ENCODE data around the gene CNTN4.

Gene CNTN4

DNA sequence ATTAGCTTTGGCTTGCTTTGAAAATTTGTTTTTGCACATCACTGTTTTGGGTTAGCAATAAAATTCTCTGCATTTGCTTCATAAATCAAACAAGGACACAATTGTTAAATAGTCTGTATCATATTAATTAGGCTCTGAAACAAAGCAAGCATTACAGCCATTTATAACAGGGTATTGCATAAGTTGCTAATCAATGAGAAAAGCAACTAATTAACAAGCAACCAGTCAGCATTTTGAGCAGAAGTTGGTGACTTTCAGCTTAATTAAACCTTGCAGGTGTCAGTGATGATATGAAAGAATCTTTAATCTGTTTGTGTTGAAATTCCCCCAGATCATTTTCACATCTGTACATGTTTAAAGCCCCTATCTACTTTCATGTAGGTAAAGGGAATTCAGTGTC lies 516.4 kb downstream of the CNTN4 start:
- no peaks in the 10 kb centered on the region for H3K36me3 ChIP-seq (ENCODE audit: control insufficient read depth, insufficient read depth, low read length)
- no peak overlapping the region for H3K4me3 ChIP-seq (ENCODE audit: low read depth, low read length)
- no peaks in the 10 kb centered on the region for H3K4me1 ChIP-seq (ENCODE audit: control insufficient read depth, insufficient read depth, low read length)
- no peaks in the 10 kb centered on the region for H3K9me3 ChIP-seq (ENCODE audit: control insufficient read depth, insufficient read depth, low read length)
- no peaks in the 10 kb centered on the region for H3K27me3 ChIP-seq (ENCODE audit: control insufficient read depth, insufficient read depth, low read length)
- H3K9ac ChIP-seq (ENCODE audit: low read depth, low read length): no peak overlapping the region

DNA sequence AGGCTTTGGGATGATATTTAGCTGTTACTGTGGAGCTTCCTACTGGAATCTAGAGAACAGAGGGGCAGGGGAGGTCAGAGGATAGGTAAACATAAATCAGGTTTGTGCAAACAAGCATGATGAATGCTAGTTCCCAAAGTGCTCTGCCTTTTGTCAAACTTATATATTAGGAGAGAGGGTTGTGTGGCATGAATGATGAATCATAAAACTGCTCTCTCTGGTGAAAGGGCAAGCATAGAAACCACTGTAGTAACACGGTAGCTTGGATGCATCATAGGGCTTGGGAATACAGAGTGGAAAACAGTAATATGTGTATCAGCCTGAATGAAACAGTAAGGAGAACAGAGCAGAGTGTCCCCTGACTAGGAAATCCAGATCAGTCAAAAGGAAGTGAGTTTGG lies 524.8 kb downstream of the CNTN4 start:
- H3K36me3 ChIP-seq (ENCODE audit: control insufficient read depth, insufficient read depth, low read length): no peaks in the 10 kb centered on the region
- H3K4me1 ChIP-seq (ENCODE audit: control insufficient read depth, insufficient read depth, low read length): no peaks in the 10 kb centered on the region
- H3K4me3 ChIP-seq (ENCODE audit: low read depth, low read length): no peak overlapping the region
- no peaks in the 10 kb centered on the region for H3K9me3 ChIP-seq (ENCODE audit: control insufficient read depth, insufficient read depth, low read length)
- no peaks in the 10 kb centered on the region for H3K27me3 ChIP-seq (ENCODE audit: control insufficient read depth, insufficient read depth, low read length)
- no peak overlapping the region for H3K9ac ChIP-seq (ENCODE audit: low read depth, low read length)

DNA sequence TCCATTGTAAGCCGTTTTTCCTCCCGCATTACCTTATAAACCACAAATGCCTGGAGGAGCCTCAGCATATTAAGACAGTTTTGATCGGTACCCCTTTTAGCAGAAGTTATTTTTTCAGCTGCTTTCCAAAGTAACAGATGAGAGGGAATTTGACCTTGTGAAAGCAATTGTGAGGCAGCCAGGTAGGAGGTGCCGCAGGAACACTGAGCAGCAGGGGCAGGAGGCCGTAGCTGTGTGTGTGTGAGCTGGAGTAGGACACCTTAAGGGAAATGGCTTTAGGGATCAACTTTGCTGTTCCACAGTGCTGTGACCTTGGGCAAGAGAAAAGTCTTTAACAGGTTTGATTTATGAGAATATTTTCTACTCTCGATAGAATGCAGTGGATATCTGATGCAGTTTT lies 529.5 kb downstream of the CNTN4 start:
- H3K36me3 ChIP-seq (ENCODE audit: control insufficient read depth, insufficient read depth, low read length): no peaks in the 10 kb centered on the region
- H3K9me3 ChIP-seq (ENCODE audit: control insufficient read depth, insufficient read depth, low read length): no peaks in the 10 kb centered on the region
- H3K4me1 ChIP-seq (ENCODE audit: control insufficient read depth, insufficient read depth, low read length): no peaks in the 10 kb centered on the region
- no peaks in the 10 kb centered on the region for H3K27me3 ChIP-seq (ENCODE audit: control insufficient read depth, insufficient read depth, low read length)
- H3K9ac ChIP-seq (ENCODE audit: low read depth, low read length): no peak overlapping the region
- no peak overlapping the region for H3K4me3 ChIP-seq (ENCODE audit: low read depth, low read length)

DNA sequence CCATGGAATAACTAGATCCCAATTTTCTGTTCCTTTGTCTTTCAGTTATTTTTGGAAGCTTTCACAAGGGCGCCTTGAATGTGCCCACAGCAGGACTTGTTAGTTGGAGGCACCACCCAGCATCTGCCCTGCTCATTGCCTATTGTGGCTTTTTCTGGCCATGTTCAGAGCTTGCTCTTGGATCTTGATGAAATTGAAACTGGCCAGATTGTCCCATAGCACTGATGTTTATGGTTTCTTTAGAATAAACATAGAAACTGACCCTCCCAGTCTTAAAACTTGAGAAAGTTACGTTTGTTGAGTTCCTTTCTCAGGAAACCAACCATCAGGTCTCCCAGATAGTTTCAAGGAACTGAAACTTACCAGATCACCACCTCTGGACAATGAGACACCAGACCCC lies 536.8 kb downstream of the CNTN4 start:
- Histone ChIP-seq H3K36me3 (ENCODE audit: control insufficient read depth, insufficient read depth, low read length) (no peaks in the 10 kb centered on the region), H3K9ac (ENCODE audit: low read depth, low read length) (no peak overlapping the region), H3K4me1 (ENCODE audit: control insufficient read depth, insufficient read depth, low read length) (no peaks in the 10 kb centered on the region)

DNA sequence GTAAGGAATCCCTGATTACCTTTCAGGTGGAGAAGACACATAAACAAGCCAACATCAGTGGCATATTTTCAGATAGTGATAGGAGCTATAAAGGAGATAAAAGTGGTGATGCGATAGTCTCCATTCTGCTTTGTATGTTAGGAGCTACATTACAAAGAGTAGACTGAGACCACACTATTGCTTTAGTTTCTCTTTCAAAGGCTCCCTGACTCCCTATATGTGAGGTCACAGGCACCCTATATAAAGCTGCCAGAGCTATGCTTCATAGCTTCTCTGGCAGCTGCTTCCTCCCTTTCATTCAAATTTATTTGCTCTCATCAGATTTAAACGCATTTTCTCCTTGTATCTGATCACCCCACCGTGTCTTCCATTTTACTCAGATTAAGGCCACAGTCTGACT lies 544.9 kb downstream of the CNTN4 start:
- Histone ChIP-seq H3K4me3 (ENCODE audit: low read depth, low read length) (no peak overlapping the region), H3K4me1 (ENCODE audit: control insufficient read depth, insufficient read depth, low read length) (no peaks in the 10 kb centered on the region), H3K27me3 (ENCODE audit: control insufficient read depth, insufficient read depth, low read length) (no peaks in the 10 kb centered on the region), H3K9ac (ENCODE audit: low read depth, low read length) (no peak overlapping the region), H3K9me3 (ENCODE audit: control insufficient read depth, insufficient read depth, low read length) (no peaks in the 10 kb centered on the region), H3K36me3 (ENCODE audit: control insufficient read depth, insufficient read depth, low read length) (no peaks in the 10 kb centered on the region)

More for the DNA sequence above, 536.8 kb downstream of the CNTN4 start:
- no peaks in the 10 kb centered on the region for H3K9me3 ChIP-seq (ENCODE audit: control insufficient read depth, insufficient read depth, low read length)
- H3K4me3 ChIP-seq (ENCODE audit: low read depth, low read length): no peak overlapping the region
- no peaks in the 10 kb centered on the region for H3K27me3 ChIP-seq (ENCODE audit: control insufficient read depth, insufficient read depth, low read length)

DNA sequence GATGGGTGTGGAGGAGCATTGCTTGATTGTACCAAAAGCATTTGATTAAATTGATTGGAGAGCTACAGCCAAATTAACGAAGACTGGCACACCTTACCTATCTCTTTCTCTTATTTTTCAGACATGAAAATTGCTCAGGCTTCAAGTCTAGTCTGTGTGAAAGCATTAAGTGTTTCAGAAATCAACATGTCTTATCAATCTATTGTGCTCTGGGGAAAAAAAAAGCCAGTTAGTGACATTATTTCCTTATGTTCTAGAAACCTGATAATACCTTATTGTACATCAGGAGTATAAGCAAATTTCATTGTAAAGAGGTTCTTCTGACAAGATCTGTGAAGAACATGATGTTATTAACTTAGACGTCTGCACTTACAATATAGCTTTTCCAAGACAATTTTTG lies 546.3 kb downstream of the CNTN4 start:
- Histone ChIP-seq H3K27me3 (ENCODE audit: control insufficient read depth, insufficient read depth, low read length) (no peaks in the 10 kb centered on the region), H3K4me1 (ENCODE audit: control insufficient read depth, insufficient read depth, low read length) (no peaks in the 10 kb centered on the region), H3K9ac (ENCODE audit: low read depth, low read length) (no peak overlapping the region), H3K4me3 (ENCODE audit: low read depth, low read length) (no peak overlapping the region), H3K9me3 (ENCODE audit: control insufficient read depth, insufficient read depth, low read length) (no peaks in the 10 kb centered on the region), H3K36me3 (ENCODE audit: control insufficient read depth, insufficient read depth, low read length) (no peaks in the 10 kb centered on the region)

DNA sequence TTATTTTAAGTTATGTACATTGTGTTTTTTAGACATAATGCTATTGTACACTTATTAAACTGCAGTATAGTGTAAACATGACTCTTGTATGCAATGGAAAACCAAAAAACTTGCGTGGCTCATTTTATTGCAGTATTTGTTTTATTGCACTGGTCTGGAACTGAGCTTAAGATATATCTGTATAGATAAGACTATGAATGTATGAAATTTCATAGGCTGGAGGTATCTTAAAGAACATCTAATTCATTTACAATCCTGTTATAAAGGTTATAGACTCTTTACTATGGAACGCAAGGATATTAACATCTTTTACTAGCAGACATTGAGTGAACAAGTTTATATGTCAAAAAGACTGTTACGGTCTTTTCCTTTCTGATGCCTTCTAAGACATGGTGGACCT lies 552.1 kb downstream of the CNTN4 start:
- Histone ChIP-seq H3K27me3 (ENCODE audit: control insufficient read depth, insufficient read depth, low read length) (no peaks in the 10 kb centered on the region), H3K9ac (ENCODE audit: low read depth, low read length) (no peak overlapping the region), H3K9me3 (ENCODE audit: control insufficient read depth, insufficient read depth, low read length) (no peaks in the 10 kb centered on the region), H3K36me3 (ENCODE audit: control insufficient read depth, insufficient read depth, low read length) (no peaks in the 10 kb centered on the region), H3K4me1 (ENCODE audit: control insufficient read depth, insufficient read depth, low read length) (peaks cover 20% of the 10 kb centered on the region), H3K4me3 (ENCODE audit: low read depth, low read length) (no peak overlapping the region)

DNA sequence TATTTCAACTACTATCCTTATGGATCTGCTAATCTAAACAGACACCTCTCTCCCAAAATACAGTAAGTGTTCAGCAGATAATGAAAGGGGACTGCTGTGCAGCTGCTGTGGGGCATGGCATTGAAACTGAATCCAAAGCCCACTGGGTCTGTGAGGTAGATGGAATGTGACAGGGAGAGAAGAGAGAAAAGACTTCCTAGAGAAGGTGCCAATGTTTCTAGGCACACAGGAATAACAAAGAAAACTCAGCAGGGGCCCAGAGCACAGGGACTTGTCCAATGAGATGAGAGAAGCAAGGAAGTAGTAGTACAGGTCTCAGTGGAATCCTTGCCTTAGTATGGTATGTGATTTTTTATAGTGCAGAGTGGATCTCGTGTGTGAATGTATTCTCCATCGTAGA lies 553.7 kb downstream of the CNTN4 start:
- no peaks in the 10 kb centered on the region for H3K9me3 ChIP-seq (ENCODE audit: control insufficient read depth, insufficient read depth, low read length)
- H3K36me3 ChIP-seq (ENCODE audit: control insufficient read depth, insufficient read depth, low read length): no peaks in the 10 kb centered on the region
- H3K4me1 ChIP-seq (ENCODE audit: control insufficient read depth, insufficient read depth, low read length): peaks cover 28% of the 10 kb centered on the region
- H3K9ac ChIP-seq (ENCODE audit: low read depth, low read length): no peak overlapping the region
- H3K27me3 ChIP-seq (ENCODE audit: control insufficient read depth, insufficient read depth, low read length): no peaks in the 10 kb centered on the region
- H3K4me3 ChIP-seq (ENCODE audit: low read depth, low read length): no peak overlapping the region

DNA sequence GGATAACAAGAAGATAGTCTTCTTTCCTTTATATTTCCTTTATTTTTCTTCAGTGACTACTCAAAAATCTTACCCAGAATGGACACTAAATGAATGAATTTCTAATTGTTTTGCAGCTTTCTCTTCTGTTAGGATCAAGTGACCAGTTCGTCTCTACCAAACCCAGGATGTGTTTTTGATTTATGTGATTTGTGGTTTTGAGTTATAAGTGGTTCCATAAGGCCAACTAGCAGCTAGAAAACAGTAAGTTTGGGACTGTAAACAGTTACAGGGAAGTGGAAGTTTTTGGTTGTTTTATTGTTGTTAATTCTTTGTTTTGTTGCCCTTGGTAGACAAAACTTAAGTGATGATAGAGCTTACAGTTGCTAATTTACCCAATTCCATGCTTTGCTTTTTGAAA lies 555.0 kb downstream of the CNTN4 start:
- H3K9ac ChIP-seq (ENCODE audit: low read depth, low read length): no peak overlapping the region
- no peak overlapping the region for H3K4me3 ChIP-seq (ENCODE audit: low read depth, low read length)
- no peaks in the 10 kb centered on the region for H3K36me3 ChIP-seq (ENCODE audit: control insufficient read depth, insufficient read depth, low read length)
- H3K27me3 ChIP-seq (ENCODE audit: control insufficient read depth, insufficient read depth, low read length): no peaks in the 10 kb centered on the region
- peaks cover 30% of the 10 kb centered on the region for H3K4me1 ChIP-seq (ENCODE audit: control insufficient read depth, insufficient read depth, low read length)
- H3K9me3 ChIP-seq (ENCODE audit: control insufficient read depth, insufficient read depth, low read length): no peaks in the 10 kb centered on the region

DNA sequence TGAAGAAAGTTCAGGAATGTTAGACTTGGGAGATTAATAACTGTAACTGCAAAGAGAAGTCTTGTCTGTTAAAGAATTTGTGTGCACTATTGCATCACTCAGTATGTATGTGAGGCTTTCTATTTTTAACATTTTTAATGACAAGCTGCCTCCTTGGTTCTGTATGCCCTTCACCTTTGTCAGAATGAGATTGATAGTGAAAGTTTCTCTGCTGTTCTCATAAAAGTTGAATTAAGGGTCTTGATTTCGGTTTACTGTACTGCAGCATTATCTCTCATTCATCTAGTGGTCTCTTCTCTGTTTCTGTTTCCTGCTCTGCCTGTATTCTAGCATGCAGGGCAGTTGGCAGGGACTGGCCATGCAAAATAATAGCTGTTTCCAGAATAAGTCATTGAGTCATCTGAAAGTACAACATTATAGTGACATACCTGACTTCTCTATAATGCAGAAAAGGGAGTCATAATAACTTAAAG lies 556.6 kb downstream of the CNTN4 start:
- Histone ChIP-seq H3K9me3 (ENCODE audit: control insufficient read depth, insufficient read depth, low read length) (no peaks in the 10 kb centered on the region), H3K4me3 (ENCODE audit: low read depth, low read length) (no peak overlapping the region), H3K27me3 (ENCODE audit: control insufficient read depth, insufficient read depth, low read length) (no peaks in the 10 kb centered on the region), H3K36me3 (ENCODE audit: control insufficient read depth, insufficient read depth, low read length) (no peaks in the 10 kb centered on the region), H3K9ac (ENCODE audit: low read depth, low read length) (no peak overlapping the region), H3K4me1 (ENCODE audit: control insufficient read depth, insufficient read depth, low read length) (peaks cover 30% of the 10 kb centered on the region)

DNA sequence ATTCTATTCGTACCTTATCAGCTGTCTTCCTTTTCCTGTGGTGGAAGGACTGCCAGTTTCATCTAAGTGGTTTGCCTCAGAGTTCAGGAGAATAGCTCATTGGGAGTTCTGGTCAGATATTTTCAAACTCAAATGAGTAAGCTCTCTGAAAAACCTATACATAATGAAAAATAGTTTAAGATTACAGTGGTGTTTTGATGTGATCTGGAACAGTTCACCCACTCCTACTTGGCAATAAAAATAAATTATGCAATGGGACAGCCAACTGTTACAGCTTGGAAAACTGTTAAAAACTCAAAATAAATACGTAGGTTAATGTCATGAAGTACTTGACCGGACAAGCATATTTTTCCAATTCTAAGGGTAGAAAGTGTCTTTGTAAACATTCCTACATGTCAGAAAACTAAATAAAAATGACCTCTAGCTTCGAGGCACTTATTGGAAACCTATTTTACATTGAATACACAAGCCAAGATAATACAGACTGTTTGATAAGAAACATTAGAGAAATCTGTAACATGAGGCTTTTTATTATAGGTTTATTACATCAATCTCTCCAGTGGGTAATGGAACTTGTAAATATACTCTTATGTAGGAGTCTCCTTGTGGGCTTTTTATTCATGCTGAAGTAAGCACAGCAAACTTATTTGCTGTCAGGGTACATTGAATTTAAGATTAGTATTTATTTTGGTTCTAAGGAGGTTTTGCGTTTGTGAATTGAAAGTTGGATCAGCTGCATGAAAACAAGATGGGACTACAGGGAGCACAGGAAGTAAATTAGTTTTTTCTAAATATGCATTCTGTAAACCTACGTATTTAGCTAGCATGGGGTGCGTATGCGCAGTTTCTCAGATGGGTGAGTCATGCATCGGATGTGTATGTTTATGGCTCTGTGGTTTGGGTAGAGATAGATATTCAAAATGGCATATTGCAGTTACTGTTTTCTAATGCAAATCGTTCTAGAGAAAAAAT lies 558.4 kb downstream of the CNTN4 start:
- peaks cover 30% of the 10 kb centered on the region for H3K4me1 ChIP-seq (ENCODE audit: control insufficient read depth, insufficient read depth, low read length)
- H3K27me3 ChIP-seq (ENCODE audit: control insufficient read depth, insufficient read depth, low read length): no peaks in the 10 kb centered on the region
- H3K9me3 ChIP-seq (ENCODE audit: control insufficient read depth, insufficient read depth, low read length): no peaks in the 10 kb centered on the region
- no peak overlapping the region for H3K4me3 ChIP-seq (ENCODE audit: low read depth, low read length)
- H3K36me3 ChIP-seq (ENCODE audit: control insufficient read depth, insufficient read depth, low read length): no peaks in the 10 kb centered on the region
- no peak overlapping the region for H3K9ac ChIP-seq (ENCODE audit: low read depth, low read length)

DNA sequence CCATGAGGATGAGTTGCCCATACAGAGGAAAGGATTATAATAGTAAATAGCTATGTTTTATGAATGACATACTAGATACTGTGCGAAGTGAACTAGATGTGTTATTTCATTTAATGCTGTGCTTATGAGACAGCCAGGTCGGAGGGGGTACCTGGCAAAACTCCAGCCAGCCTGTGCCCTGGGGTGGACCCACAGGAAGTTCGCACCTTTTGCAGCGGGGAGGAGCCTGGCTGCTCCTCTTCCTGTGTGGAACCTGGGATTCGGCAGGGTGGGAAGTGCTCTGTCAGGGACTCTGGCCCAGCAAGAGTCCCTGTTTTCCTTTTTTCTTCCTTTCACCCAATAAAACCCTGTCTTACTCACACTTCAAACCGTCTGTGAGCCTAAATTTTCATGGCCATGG lies 559.3 kb downstream of the CNTN4 start:
- H3K27me3 ChIP-seq (ENCODE audit: control insufficient read depth, insufficient read depth, low read length): no peaks in the 10 kb centered on the region
- H3K36me3 ChIP-seq (ENCODE audit: control insufficient read depth, insufficient read depth, low read length): no peaks in the 10 kb centered on the region
- no peak overlapping the region for H3K9ac ChIP-seq (ENCODE audit: low read depth, low read length)
- peaks cover 25% of the 10 kb centered on the region for H3K4me1 ChIP-seq (ENCODE audit: control insufficient read depth, insufficient read depth, low read length)
- H3K4me3 ChIP-seq (ENCODE audit: low read depth, low read length): no peak overlapping the region
- no peaks in the 10 kb centered on the region for H3K9me3 ChIP-seq (ENCODE audit: control insufficient read depth, insufficient read depth, low read length)
